Endometrium (tissue), 2 donors: ENCODE results near the gene PCDH19.

Experiments used
- FAIRE-seq: peaks from 2 replicates; lab custom pipeline; 2012; peaks lifted over from hg19 to GRCh38; lab: Jason Lieb, UNC
- donor health status: control.
- donor health status: control.

The PCDH19 gene

GRCh38 chrX:100296183-100296753 is 113.8 kb downstream of the PCDH19 start:
- no peak for FAIRE-seq

- FAIRE-seq: no peak
These were observed 115.1 kb downstream of the PCDH19 start for GRCh38 chrX:100294965-100295364.

- no peak for FAIRE-seq
These were observed 121.0 kb downstream of the PCDH19 start for GRCh38 chrX:100289066-100289558.

GRCh38 chrX:100277231-100277630 is 132.8 kb downstream of the PCDH19 start:
- FAIRE-seq: no peak

- no peak for FAIRE-seq
These were observed 135.2 kb downstream of the PCDH19 start for GRCh38 chrX:100274916-100275315.

- FAIRE-seq: no peak
These were observed 144.9 kb downstream of the PCDH19 start for GRCh38 chrX:100265179-100265578.

GRCh38 chrX:100264200-100264599 is 145.9 kb downstream of the PCDH19 start:
- no peak for FAIRE-seq

- no peak for FAIRE-seq
These were observed 146.4 kb downstream of the PCDH19 start for GRCh38 chrX:100263650-100264049.

GRCh38 chrX:100248885-100249493 is 161.1 kb downstream of the PCDH19 start:
- FAIRE-seq: no peak

GRCh38 chrX:100247826-100248225 is 162.2 kb downstream of the PCDH19 start:
- no peak for FAIRE-seq

GRCh38 chrX:100244681-100245080 is 165.4 kb downstream of the PCDH19 start:
- FAIRE-seq: no peak
